ENCODE data around the gene RAB39B.
"Not testable (repeated sequence)": the region's sequence is repeated elsewhere in the genome, so short reads cannot be mapped to it uniquely, and the experiment has no call there.

The RAB39B gene, protein sequence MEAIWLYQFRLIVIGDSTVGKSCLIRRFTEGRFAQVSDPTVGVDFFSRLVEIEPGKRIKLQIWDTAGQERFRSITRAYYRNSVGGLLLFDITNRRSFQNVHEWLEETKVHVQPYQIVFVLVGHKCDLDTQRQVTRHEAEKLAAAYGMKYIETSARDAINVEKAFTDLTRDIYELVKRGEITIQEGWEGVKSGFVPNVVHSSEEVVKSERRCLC
- total RNA-seq = 13.3 to 44.4 (median 27.4) reads per million in 3 experiments

- peak; percentile 70 for DNase-seq
Observed at GRCh38 chrX:155263854-155264628, at the start of gene RAB39B. RAB39B (minus strand) TSS chrX:155264491; CDS start chrX:155264288, 203 bp downstream.

DNA sequence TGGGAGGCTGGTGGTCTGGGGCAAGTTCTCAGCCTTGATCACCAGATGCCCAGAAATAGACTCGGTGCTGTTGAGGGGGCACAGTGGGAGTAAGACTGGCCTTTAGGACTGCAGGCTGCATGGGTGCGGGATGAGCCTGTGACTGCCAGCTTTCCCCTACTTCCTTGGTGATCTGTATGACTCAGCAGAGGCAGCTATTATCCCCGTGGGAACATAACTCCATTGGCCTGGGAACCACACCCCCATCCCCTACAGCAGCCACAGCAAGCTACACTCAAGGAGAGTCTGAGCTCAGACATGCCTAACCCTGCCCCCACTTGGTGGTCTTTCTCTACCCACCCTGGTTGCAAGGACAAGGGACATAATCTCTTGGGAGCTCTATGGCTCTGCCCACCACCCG is 49.5 kb upstream of the RAB39B start:
- DNase-seq = no peak

DNA sequence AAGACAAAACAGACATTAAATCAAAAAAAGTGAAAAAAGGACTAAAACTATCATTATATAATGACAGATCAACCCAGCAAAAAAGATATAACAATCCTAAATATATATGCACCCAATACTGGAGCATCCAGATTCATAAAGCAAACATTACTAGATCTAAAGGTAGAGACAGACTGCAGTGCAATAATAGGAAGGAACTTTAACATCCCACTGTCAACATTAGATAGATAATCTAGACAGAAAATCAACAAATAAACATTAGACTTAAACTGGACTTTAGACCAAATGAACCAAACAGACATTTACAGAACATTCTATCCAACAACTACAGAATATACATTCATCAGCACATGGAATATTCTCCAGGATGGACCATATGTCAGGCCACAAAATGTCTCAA is 29.5 kb upstream of the RAB39B start:
- DNase-seq = no peak

DNA sequence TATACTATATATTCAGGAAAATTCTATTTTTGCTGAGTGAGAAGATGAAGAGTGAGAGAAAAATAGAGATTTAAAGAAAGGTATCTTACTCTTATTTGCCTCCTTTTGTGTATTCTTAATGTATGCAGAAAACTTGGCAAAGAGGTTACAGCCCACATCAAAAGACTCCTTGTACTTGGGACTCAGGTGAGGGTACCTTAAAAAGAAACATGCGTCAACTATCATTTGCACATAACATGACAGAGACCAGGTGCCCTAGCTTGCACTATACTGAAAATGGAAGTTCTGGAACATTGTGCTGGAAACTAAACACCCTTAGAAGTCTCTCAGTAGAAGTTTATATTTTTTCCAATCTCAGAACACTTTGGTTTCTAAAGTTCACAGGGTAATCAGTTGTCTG is 15.6 kb upstream of the RAB39B start:
- peak; percentile 1 for DNase-seq

DNA sequence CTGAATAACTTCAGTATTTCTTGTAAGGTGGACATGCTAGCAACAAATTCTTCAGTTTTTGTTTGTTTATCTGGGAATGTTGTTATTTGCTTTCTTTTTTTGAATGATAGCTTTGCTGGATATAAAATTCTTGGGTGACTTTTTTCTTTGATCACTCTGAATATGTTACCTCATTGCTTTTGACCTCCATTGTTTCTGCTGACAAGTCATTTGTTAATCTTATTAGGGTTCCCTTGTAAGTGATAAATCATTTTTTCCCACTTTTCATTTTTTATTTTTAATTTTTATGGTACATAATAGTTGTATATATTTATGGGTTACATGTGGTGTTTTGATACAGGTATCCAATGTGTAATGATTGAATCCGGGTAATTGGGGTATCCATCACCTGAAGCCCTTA is 6.7 kb upstream of the RAB39B start:
- DNase-seq = no peak

DNA sequence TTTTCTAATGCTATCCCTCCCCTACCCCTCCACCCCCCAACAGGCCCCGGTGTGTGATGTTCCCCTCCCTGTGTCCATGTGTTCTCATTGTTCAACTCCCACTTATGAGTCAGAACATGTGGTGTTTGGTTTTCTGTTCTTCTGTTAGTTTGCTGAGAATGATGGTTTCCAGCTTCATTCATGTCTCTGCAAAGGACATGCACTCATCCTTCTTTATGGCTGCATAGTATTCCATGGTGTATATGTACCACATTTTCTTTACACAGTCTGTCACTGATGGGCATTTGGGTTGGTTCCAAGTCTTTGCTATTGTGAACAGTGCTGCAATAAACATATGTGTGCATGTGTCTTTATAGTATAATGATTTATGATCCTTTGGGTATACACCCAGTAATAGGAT is 3.7 kb upstream of the RAB39B start:
- not testable (repeated sequence) for DNase-seq

DNA sequence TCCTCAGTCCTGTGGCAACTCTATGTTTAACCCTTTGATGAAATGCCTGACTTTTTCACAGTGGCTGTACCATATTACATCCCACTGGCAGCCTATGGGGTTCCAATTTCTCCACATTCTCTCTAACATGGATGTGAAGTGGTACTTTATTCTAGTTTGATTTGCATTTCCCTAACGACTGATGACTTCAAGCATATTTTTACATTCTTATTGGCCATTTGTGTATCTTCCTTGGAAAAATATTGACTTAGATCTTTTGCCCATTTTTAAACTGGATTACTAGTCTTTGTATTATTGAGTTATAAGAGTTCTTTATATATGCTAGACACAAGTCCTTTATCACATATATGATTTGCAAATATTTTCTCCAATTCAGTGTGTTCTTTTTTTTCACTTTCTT is 2.1 kb upstream of the RAB39B start:
- no peak for DNase-seq

DNA sequence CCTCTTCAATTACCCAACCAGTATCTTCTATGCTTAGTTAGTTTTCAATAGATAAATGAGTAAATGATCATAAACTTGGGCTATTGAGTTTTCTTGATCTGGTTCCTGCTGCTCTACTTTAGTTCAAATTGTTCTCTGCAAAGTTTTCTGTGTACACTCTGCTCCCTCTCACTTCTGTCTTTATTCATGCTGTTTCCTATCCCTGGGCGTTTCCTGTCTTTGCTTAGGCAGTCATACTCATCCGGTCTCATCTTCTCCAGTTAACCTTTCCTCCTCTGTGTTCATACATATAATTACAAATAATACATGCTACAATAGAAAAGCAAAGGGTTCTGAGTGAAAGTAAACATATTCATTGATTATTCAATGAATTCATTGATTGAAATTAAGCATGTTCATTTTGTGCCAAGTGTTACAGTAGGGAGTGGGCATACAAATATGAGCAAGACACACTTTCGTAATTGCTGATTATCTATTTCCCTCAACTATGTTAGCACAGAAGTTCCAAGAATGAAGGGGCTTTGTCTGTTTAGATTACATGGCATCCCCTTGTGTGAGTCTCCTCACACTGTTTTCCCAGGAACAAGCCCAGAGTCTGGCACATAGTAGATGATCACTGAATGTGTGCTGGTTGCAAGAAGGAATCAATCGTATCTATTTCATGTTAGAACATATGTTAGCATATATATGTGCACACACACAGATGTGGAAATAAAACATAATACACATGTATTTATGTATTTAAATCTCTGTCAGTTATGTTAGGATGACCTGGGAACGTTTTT is 1.1 kb downstream of the RAB39B start:
- peak; percentile 25 for DNase-seq

DNA sequence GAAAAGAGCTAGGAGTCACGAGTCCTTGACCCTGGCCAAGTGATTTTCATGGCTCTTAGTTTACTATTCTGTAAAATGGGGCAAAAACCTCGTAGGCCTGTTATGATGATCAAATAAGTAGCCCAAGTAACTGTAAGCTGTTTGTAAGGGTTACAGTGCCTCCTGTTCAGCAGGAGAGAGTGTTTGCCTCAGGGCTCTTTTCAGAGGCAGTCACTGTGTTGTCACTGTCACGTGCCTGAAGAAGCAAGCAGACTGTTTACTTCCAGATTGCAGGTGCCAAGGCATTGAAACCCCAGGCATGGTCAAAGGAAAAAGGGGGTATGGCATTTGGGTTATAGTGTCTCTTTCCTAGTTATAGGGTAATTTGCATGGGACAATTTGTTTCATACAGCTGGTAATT is 4.5 kb downstream of the RAB39B start:
- no peak for DNase-seq

- DNase-seq = no peak
Observed at GRCh38 chrX:155251391-155251790, 12.9 kb downstream of the RAB39B start.

- DNase-seq = no peak
Observed at GRCh38 chrX:155247497-155247896, 16.8 kb downstream of the RAB39B start.

GRCh38 chrX:155246748-155247147 is 17.5 kb downstream of the RAB39B start:
- DNase-seq = no peak

DNA sequence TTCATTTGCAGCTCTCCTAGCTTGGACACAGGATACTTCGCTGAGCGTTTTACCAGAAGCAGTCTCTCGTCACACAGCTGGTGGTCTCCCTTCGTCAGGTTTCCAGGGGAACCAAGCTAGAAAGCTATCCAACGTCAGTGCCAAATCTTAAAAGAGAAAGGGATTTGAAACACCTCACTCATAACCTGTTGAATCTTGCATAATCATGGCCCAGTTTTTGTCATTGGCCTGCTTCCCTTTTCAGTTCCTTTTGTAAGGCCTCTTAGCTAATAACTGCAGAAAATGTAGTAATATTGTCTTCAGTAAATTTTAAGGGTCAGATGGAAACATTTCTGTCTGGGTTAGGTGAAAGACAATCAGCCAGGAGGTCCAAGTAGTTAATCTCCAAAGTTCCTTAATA is 22.0 kb downstream of the RAB39B start:
- DNase-seq = no peak

DNA sequence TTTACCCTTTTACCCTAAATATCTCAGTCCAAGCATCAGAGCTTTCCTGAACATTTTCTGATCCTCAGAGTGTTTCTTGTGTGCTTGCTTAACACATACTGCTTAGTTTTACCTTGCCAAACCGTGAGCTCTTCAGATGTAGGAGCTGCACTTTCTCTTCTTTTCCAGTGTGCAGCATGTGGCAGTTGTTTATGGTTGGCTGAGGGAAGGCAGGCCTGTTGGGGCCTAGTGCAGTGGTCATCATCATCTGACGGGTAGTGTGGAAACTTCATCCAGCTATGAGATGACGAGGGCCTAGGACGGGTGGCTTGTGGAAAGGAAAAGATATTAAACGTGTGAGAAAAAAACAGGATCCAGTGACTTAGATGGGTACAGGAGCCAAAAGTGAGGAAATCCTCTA is 26.6 kb downstream of the RAB39B start:
- no peak for DNase-seq

DNA sequence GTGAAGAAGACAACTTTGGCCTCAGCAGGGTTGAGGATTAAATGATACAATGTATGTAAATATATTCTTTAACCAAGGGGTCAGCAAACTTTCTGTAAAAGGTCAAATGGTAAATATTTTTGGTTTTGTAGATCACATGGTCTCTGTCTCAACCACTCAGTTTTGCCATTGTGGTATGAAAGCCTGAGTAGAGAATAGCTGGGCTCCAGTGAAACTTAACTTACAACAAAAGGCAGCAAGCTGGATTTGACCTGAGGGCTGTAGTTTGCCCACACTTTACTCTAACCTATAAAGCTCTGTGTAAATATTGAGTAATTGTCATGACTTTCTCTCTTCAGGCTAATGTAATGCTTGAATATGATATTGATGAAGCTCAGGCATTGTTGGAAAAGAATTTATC is 28.4 kb downstream of the RAB39B start:
- no peak for DNase-seq

GRCh38 chrX:155231163-155231562 is 33.1 kb downstream of the RAB39B start:
- no peak for DNase-seq

- DNase-seq = no peak
Observed at GRCh38 chrX:155225774-155226173, 38.5 kb downstream of the RAB39B start.

GRCh38 chrX:155223746-155224145 is 40.5 kb downstream of the RAB39B start:
- DNase-seq = not testable (repeated sequence)

GRCh38 chrX:155221351-155221750 is 42.9 kb downstream of the RAB39B start:
- no peak for DNase-seq

DNA sequence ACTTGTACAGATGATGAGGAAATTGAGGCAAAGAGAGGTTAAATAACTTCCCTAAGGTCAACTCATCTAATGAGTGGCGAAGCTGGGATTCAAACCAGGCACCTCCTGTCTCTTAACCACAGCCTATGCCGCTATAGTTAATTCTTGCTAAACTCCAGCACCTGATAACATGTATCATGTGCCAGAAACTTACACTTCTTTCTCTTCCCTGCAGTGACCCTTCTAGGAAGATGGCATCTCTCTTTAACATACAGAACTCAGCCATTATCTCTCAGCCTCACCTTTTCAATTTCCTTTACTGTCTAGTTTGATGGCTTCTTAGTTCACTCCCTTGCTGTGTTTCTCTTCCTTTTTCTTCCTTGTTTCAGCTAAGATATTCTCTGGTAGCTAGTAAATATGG is 45.5 kb downstream of the RAB39B start:
- no peak for DNase-seq

- no peak for DNase-seq
Observed at GRCh38 chrX:155216940-155217440, 47.3 kb downstream of the RAB39B start.

DNA sequence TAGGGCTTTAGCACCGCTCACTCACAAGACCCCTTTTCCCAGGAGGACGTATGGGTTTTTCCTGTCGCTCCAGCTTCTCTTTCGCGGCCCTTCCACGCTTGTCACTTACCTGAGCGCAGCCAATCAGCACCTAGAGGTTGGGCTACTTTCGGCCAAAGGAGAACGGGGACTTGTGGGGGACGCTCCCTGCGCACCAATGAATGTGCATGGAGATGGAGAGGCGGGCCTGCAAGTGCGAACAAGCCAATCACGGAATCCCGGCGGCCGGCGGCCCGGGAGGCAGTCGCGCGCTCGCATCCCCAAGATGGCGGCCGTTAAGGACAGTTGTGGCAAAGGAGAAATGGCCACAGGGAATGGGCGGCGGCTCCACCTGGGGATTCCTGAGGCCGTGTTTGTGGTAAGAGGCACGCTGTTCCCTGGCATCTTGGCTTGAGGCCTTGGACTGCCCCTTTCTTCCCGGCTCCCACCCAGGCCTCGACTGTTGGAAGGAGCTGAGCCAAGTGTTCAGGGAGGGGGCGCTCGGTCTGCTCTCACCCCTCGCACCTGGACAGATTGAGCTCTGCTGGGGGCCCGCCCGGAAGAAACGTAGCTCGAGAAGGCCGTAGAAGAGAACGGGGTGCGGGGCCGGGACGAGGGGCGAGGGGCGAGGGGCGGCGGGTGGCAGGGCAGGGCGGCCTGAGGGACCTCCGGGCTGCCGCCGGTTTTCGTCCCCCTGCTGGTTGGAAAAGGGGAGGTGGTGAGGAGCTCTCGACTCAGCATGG is 47.9 kb downstream of the RAB39B start, which contains the start of gene VBP1:
TSS of gene VBP1 (plus strand) at position 282 of the 761 bp plus-strand sequence. CDS start at position 305, 23 bp downstream.
- DNase-seq = peak; percentile 87
